Right ventricle myocardium superior (tissue), 1 donor: ENCODE data around the gene NEDD9. TPM values are rescaled to one million over a fixed set of nuclear protein-coding genes. Genes with fewer than 3 reads are reported as not detected.
A peak's percentile ranks its signal among the peaks of the same experiment; 100 is the strongest.

Experiments used
- ATAC-seq: fragments of 200-7000 bp; cut with Tn5 transposase; one replicate; pipeline ENCODE4 v1.9.1; 2020; ENCODE audit warnings: mild to moderate bottlenecking; ENCODE audit not compliant: poor library complexity
- DNase-seq: peaks from one replicate; pipeline ENCODE4 v3.0.0-alpha.2; 2020
- intact Hi-C: fragments of 100-400 bp; cut with DNase I; formaldehyde crosslinking; loops from one replicate; pipeline ENCODE4 v1.11.2; 2022
- total RNA-seq: library from RNA; stranded (reverse); fragmentation: NEBNext Ultra II Directional; extraction: Animal tissue kit (Norgen Biotek cat#: 25700); gene quantifications from one replicate; pipeline ENCODE4 v1.2.1, GENCODE V29; 2021
- donor health status: DM: no; HTN: yes; CAD: no; lungs with severe emphysema.

The NEDD9 gene
- total RNA-seq, 1 donor from 2014 or later = 23.7 TPM

- ATAC-seq = no peak
- intact Hi-C loops = no loop called here
These were observed 8.1 kb downstream of the NEDD9 start for GRCh38 chr6:11224252-11224965.

GRCh38 chr6:11223286-11223864 is 9.1 kb downstream of the NEDD9 start:
- DNase-seq (no peak), ATAC-seq (no peak)
- intact Hi-C loops = no loop called here

More at GRCh38 chr6:11224252-11224965, 8.1 kb downstream of the NEDD9 start:
- DNase-seq = no peak

- intact Hi-C loops = no loop called here
- ATAC-seq (no peak), DNase-seq (no peak)
These were observed 9.8 kb downstream of the NEDD9 start for GRCh38 chr6:11222385-11223277.

- no peak for DNase-seq
- intact Hi-C loops = no loop called here
- no peak for ATAC-seq
These were observed 10.7 kb downstream of the NEDD9 start for GRCh38 chr6:11221623-11222384.

- ATAC-seq = no peak
- no peak for DNase-seq
- intact Hi-C loops = no loop called here
These were observed 13.1 kb downstream of the NEDD9 start for GRCh38 chr6:11219400-11219834.

- DNase-seq (peak; percentile 71), ATAC-seq (peak; percentile 82)
- intact Hi-C loops = no loop called here
These were observed 13.7 kb downstream of the NEDD9 start for GRCh38 chr6:11218538-11219399.

GRCh38 chr6:11218102-11218442 is 14.4 kb downstream of the NEDD9 start:
- no peak for ATAC-seq

GRCh38 chr6:11217360-11218101 is 14.9 kb downstream of the NEDD9 start:
- ATAC-seq (no peak), DNase-seq (no peak)
- intact Hi-C loops = no loop called here

More at GRCh38 chr6:11218102-11218442, 14.4 kb downstream of the NEDD9 start:
- no peak for DNase-seq
- intact Hi-C loops = no loop called here

- intact Hi-C loops = no loop called here
- ATAC-seq = no peak
- DNase-seq = no peak
These were observed 16.7 kb downstream of the NEDD9 start for GRCh38 chr6:11215773-11216172.

- intact Hi-C loops = no loop called here
- ATAC-seq (no peak), DNase-seq (no peak)
These were observed 17.6 kb downstream of the NEDD9 start for GRCh38 chr6:11214901-11215300.

- ATAC-seq = peak; percentile 57
- intact Hi-C loops = no loop called here
- no peak for DNase-seq
These were observed 18.2 kb downstream of the NEDD9 start for GRCh38 chr6:11214084-11214833.

GRCh38 chr6:11213422-11214021 is 18.9 kb downstream of the NEDD9 start:
- no peak for DNase-seq
- no peak for ATAC-seq
- intact Hi-C loops = no loop called here

GRCh38 chr6:11212664-11213063 is 19.8 kb downstream of the NEDD9 start:
- peak; percentile 67 for ATAC-seq
- intact Hi-C loops = no loop called here
- peak; percentile 58 for DNase-seq

GRCh38 chr6:11211254-11211653 is 21.2 kb downstream of the NEDD9 start:
- intact Hi-C loops = no loop called here
- DNase-seq = no peak
- ATAC-seq = no peak

GRCh38 chr6:11210386-11211138 is 21.9 kb downstream of the NEDD9 start:
- ATAC-seq (peak; percentile 5), DNase-seq (no peak)
- intact Hi-C loops = no loop called here

- DNase-seq (no peak), ATAC-seq (no peak)
- intact Hi-C loops = no loop called here
These were observed 22.6 kb downstream of the NEDD9 start for GRCh38 chr6:11209906-11210305.
